ENCODE measurements around the gene HNRNPA0. TPM values are rescaled to one million over a fixed set of nuclear protein-coding genes. Genes with fewer than 3 reads are reported as not detected.

Gene HNRNPA0
- total and polyA plus RNA-seq, 4 donors, result 16.5 to 31.2 (median 25.7) TPM

GRCh38 chr5:137747848-137748247 is 6.3 kb downstream of the HNRNPA0 start:
- Histone ChIP-seq H3K9me3 (ENCODE audit: control insufficient read depth, low read length) (no peaks in the 10 kb centered on the region), H3K4me1 (ENCODE audit: control insufficient read depth in 1 of 2, insufficient read depth in 2 of 2, low read length in 2 of 2) (peaks cover 0 to 2% of the 10 kb centered on the region in 2 donors), H3K27me3 (ENCODE audit: control insufficient read depth in 1 of 2, insufficient read depth in 2 of 2, low read length in 1 of 2) (no peaks in the 10 kb centered on the region), H3K4me3 (ENCODE audit: low read length in 2 of 2) (no peak overlapping the region), H3K36me3 (ENCODE audit: control insufficient read depth in 1 of 2, insufficient read depth in 2 of 2, low read length in 1 of 2) (no peaks in the 10 kb centered on the region), H3K27ac (ENCODE audit: low read depth in 1 of 2, low read length in 2 of 2) (no peak overlapping the region)
- no peak for ATAC-seq (ENCODE audit: low FRiP score)
- WGBS, 2 donors, result 95 to 97% methylated on average over 2 of the region's 2 CpGs
- intact Hi-C loops (cut with DNase I), result no loop called here
- DNase-seq, result no peak

GRCh38 chr5:137743031-137743640 is 11.0 kb downstream of the HNRNPA0 start:
- ATAC-seq (ENCODE audit: low FRiP score) (peak; percentile 87), DNase-seq (no peak)
- Histone ChIP-seq H3K4me1 (ENCODE audit: control insufficient read depth in 1 of 2, insufficient read depth in 2 of 2, low read length in 2 of 2) (peaks cover 0 to 3% of the 10 kb centered on the region in 2 donors), H3K9me3 (ENCODE audit: control insufficient read depth, low read length) (no peaks in the 10 kb centered on the region), H3K36me3 (ENCODE audit: control insufficient read depth in 1 of 2, insufficient read depth in 2 of 2, low read length in 1 of 2) (no peaks in the 10 kb centered on the region), H3K27ac (ENCODE audit: low read depth in 1 of 2, low read length in 2 of 2) (no peak overlapping the region), H3K27me3 (ENCODE audit: control insufficient read depth in 1 of 2, insufficient read depth in 2 of 2, low read length in 1 of 2) (no peaks in the 10 kb centered on the region), H3K4me3 (ENCODE audit: low read length in 2 of 2) (no peak overlapping the region)
- WGBS, 2 donors, result 70 to 71% methylated on average over 4 of the region's 4 CpGs
- intact Hi-C loops (cut with DNase I), result loop anchor here (1.0 to 2.0 kb wide), 4 partner anchors 82 to 114 kb away; no protein-coding TSS in a partner anchor

DNA sequence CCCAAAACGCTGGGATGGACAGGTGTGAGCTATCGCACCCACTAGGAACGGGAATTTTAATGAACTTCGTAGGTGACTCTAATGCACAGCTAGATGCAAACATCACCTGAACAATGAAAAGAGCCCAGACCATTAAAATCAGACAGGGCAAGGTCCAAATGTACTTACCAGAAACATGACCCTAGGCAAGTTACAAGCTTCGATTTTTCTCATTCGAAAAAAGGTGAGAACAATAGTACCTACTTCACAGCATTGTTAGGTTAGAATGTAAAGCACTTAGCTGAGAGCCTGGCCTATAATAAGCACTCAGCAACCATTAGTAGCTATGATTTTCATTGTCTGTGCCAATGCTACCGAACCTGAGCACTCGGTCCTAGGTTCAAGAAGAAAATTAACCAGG is 12.4 kb downstream of the HNRNPA0 start:
- WGBS, 2 donors, result 73 to 79% methylated on average over 8 of the region's 8 CpGs
- ATAC-seq (ENCODE audit: low FRiP score), result no peak
- DNase-seq, result no peak
- Histone ChIP-seq H3K9me3 (ENCODE audit: control insufficient read depth, low read length) (no peaks in the 10 kb centered on the region), H3K27me3 (ENCODE audit: control insufficient read depth in 1 of 2, insufficient read depth in 2 of 2, low read length in 1 of 2) (no peaks in the 10 kb centered on the region), H3K4me3 (ENCODE audit: low read length in 2 of 2) (no peak overlapping the region), H3K4me1 (ENCODE audit: control insufficient read depth in 1 of 2, insufficient read depth in 2 of 2, low read length in 2 of 2) (peaks cover 0 to 3% of the 10 kb centered on the region in 2 donors), H3K27ac (ENCODE audit: low read depth in 1 of 2, low read length in 2 of 2) (no peak overlapping the region), H3K36me3 (ENCODE audit: control insufficient read depth in 1 of 2, insufficient read depth in 2 of 2, low read length in 1 of 2) (no peaks in the 10 kb centered on the region)
- intact Hi-C loops (cut with DNase I), result loop anchor here (2.0 kb wide), 3 partner anchors 81 to 113 kb away; no protein-coding TSS in a partner anchor

- DNase-seq (no peak), ATAC-seq (ENCODE audit: low FRiP score) (no peak)
- no peaks in the 10 kb centered on the region for H3K9me3 ChIP-seq (ENCODE audit: control insufficient read depth, low read length)
- intact Hi-C loops (cut with DNase I), result no loop called here
- 86 to 91% methylated on average over 4 of the region's 4 CpGs for WGBS, 2 donors
- H3K27ac ChIP-seq (ENCODE audit: low read depth in 1 of 2, low read length in 2 of 2), result no peak overlapping the region
- H3K4me3 ChIP-seq (ENCODE audit: low read length in 2 of 2), result no peak overlapping the region
- no peaks in the 10 kb centered on the region for H3K27me3 ChIP-seq (ENCODE audit: control insufficient read depth in 1 of 2, insufficient read depth in 2 of 2, low read length in 1 of 2)
- no peaks in the 10 kb centered on the region for H3K36me3 ChIP-seq (ENCODE audit: control insufficient read depth in 1 of 2, insufficient read depth in 2 of 2, low read length in 1 of 2)
- H3K4me1 ChIP-seq (ENCODE audit: control insufficient read depth in 1 of 2, insufficient read depth in 2 of 2, low read length in 2 of 2), result peaks cover 0 to 3% of the 10 kb centered on the region in 2 donors
Measured at GRCh38 chr5:137739737-137740136, 14.4 kb downstream of the HNRNPA0 start.

GRCh38 chr5:137738947-137739346 is 15.2 kb downstream of the HNRNPA0 start:
- 71 to 72% methylated on average over 3 of the region's 3 CpGs for WGBS, 2 donors

GRCh38 chr5:137737349-137738131 is 16.6 kb downstream of the HNRNPA0 start:
- Histone ChIP-seq H3K36me3 (ENCODE audit: control insufficient read depth in 1 of 2, insufficient read depth in 2 of 2, low read length in 1 of 2) (no peaks in the 10 kb centered on the region), H3K27me3 (ENCODE audit: control insufficient read depth in 1 of 2, insufficient read depth in 2 of 2, low read length in 1 of 2) (no peaks in the 10 kb centered on the region), H3K4me3 (ENCODE audit: low read length in 2 of 2) (no peak overlapping the region), H3K27ac (ENCODE audit: low read depth in 1 of 2, low read length in 2 of 2) (no peak overlapping the region), H3K4me1 (ENCODE audit: control insufficient read depth in 1 of 2, insufficient read depth in 2 of 2, low read length in 2 of 2) (peaks cover 7 to 11% of the 10 kb centered on the region in 2 donors), H3K9me3 (ENCODE audit: control insufficient read depth, low read length) (no peaks in the 10 kb centered on the region)
- DNase-seq (no peak), ATAC-seq (ENCODE audit: low FRiP score) (no peak)
- 85 to 89% methylated on average over 5 of the region's 5 CpGs for WGBS, 2 donors
- intact Hi-C loops (cut with DNase I), result loop anchor here in 1 of 2 donors (2.0 kb wide), 1 partner anchor 79 kb away; no protein-coding TSS in a partner anchor

More at GRCh38 chr5:137738947-137739346, 15.2 kb downstream of the HNRNPA0 start:
- H3K4me3 ChIP-seq (ENCODE audit: low read length in 2 of 2), result no peak overlapping the region
- ATAC-seq (ENCODE audit: low FRiP score), result no peak
- H3K27ac ChIP-seq (ENCODE audit: low read depth in 1 of 2, low read length in 2 of 2), result no peak overlapping the region
- no peak for DNase-seq
- H3K36me3 ChIP-seq (ENCODE audit: control insufficient read depth in 1 of 2, insufficient read depth in 2 of 2, low read length in 1 of 2), result no peaks in the 10 kb centered on the region
- no peaks in the 10 kb centered on the region for H3K27me3 ChIP-seq (ENCODE audit: control insufficient read depth in 1 of 2, insufficient read depth in 2 of 2, low read length in 1 of 2)
- intact Hi-C loops (cut with DNase I), result no loop called here
- H3K9me3 ChIP-seq (ENCODE audit: control insufficient read depth, low read length), result no peaks in the 10 kb centered on the region
- peaks cover 4 to 7% of the 10 kb centered on the region in 2 donors for H3K4me1 ChIP-seq (ENCODE audit: control insufficient read depth in 1 of 2, insufficient read depth in 2 of 2, low read length in 2 of 2)

- Histone ChIP-seq H3K36me3 (ENCODE audit: control insufficient read depth in 1 of 2, insufficient read depth in 2 of 2, low read length in 1 of 2) (no peaks in the 10 kb centered on the region), H3K4me3 (ENCODE audit: low read length in 2 of 2) (no peak overlapping the region), H3K27me3 (ENCODE audit: control insufficient read depth in 1 of 2, insufficient read depth in 2 of 2, low read length in 1 of 2) (no peaks in the 10 kb centered on the region), H3K4me1 (ENCODE audit: control insufficient read depth in 1 of 2, insufficient read depth in 2 of 2, low read length in 2 of 2) (peaks cover 6 to 11% of the 10 kb centered on the region in 2 donors), H3K9me3 (ENCODE audit: control insufficient read depth, low read length) (no peaks in the 10 kb centered on the region), H3K27ac (ENCODE audit: low read depth in 1 of 2, low read length in 2 of 2) (no peak overlapping the region)
- DNase-seq (no peak), ATAC-seq (ENCODE audit: low FRiP score) (no peak)
- 92 to 96% methylated on average over 1 of the region's 1 CpG for WGBS, 2 donors
- intact Hi-C loops (cut with DNase I), result loop anchor here in 1 of 2 donors (2.0 kb wide), 1 partner anchor 78 kb away; no protein-coding TSS in a partner anchor
Measured at GRCh38 chr5:137736496-137736895, 17.7 kb downstream of the HNRNPA0 start.

DNA sequence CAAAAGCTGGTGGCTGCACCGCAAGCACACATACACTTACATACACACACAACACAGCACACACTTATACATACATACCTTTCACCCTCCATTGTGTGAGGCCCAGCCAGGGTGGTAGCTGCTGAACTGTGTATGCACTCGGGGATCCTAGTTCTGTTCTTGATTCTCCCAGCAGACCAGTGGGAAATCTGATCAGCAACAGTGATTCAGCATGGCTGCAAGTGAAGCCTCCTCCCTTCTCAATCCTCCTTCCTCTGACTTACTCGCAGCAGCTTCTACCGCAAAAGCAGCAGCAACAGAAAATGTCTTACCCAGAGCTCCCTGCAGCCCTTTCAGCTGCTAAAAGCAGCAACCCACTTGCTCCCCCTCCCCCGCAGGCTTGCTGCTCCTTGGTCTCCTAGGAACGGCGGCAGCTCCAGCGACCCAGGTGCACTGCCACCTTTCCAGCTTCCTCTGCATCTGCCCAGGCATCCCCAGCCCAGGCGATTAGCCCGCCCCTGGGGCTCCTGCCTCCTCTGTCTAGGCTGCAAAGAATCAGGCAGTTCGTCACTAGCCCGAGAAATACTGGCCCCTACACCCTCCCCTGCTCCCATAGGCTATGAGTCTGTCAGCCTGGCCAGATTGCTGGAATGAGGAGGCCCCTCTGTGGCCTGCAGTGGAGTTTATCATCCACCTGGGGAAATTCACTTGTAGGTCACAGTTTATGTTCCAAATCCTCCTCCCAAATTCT is 18.4 kb downstream of the HNRNPA0 start, which contains the start of gene KLHL3:
TSS of gene KLHL3 (minus strand) at position 535 of the 730 bp plus-strand sequence. CDS start at position 92, 443 bp downstream.
- Histone ChIP-seq H3K36me3 (ENCODE audit: control insufficient read depth in 1 of 2, insufficient read depth in 2 of 2, low read length in 1 of 2) (no peaks in the 10 kb centered on the region), H3K4me3 (ENCODE audit: low read length in 2 of 2) (peak within 1 kb of the TSS; percentile 56 to 81), H3K9me3 (ENCODE audit: control insufficient read depth, low read length) (no peaks in the 10 kb centered on the region), H3K4me1 (ENCODE audit: control insufficient read depth in 1 of 2, insufficient read depth in 2 of 2, low read length in 2 of 2) (peaks cover 6 to 11% of the 10 kb centered on the region in 2 donors), H3K27me3 (ENCODE audit: control insufficient read depth in 1 of 2, insufficient read depth in 2 of 2, low read length in 1 of 2) (no peaks in the 10 kb centered on the region), H3K27ac (ENCODE audit: low read depth in 1 of 2, low read length in 2 of 2) (peak within 1 kb of the TSS in 1 of 2 donors; percentile 60)
- ATAC-seq (ENCODE audit: low FRiP score), result peak; percentile 67
- WGBS, 2 donors, result 0 to 1% methylated on average over 12 of the region's 12 CpGs
- intact Hi-C loops (cut with DNase I), result loop anchor here in 1 of 2 donors (2.0 kb wide), 2 partner anchors 77 to 105 kb away; no protein-coding TSS in a partner anchor
- peak; percentile 53 to 77 for DNase-seq
